GM06990 (cell line): ENCODE results near the gene SRGAP3.

Experiments
- DNase-seq: peaks from one replicate; pipeline ENCODE4 v3.0.0-alpha.2; 2011; ENCODE audit not compliant: insufficient read length; ENCODE audit errors: extremely low read depth
- H3K27me3 ChIP-seq: replicated peaks from 2 replicates; pipeline ENCODE4 v1.6.0; 2011; ENCODE audit warnings: low read length; ENCODE audit not compliant: control insufficient read depth, insufficient read depth
- H3K36me3 ChIP-seq: 2 replicates; pipeline ENCODE4 v1.5.1; 2011; ENCODE audit warnings: low read length; ENCODE audit not compliant: control insufficient read depth, insufficient read depth
- H3K4me3 ChIP-seq: replicated peaks from 2 replicates; pipeline ENCODE4 v1.5.1; 2011; ENCODE audit warnings: low read depth, mild to moderate bottlenecking, control low read depth, low read length
- CTCF ChIP-seq: IDR thresholded peaks from 2 replicates; pipeline ENCODE4 v1.5.1; 2011; ENCODE audit warnings: low read length, control low read depth, mild to moderate bottlenecking, inconsistent platforms; ENCODE audit not compliant: insufficient read depth, poor library complexity, severe bottlenecking

The SRGAP3 gene

GRCh38 chr3:9163289-9163688, 86.2 kb downstream of the SRGAP3 start:
- Histone ChIP-seq H3K36me3 (no peaks in the 10 kb centered on the region), H3K4me3 (no peak overlapping the region), H3K27me3 (no peaks in the 10 kb centered on the region)
- no peak for DNase-seq
- TF ChIP-seq CTCF = no peak

- TF ChIP-seq CTCF = no peak
- no peak for DNase-seq
- Histone ChIP-seq H3K27me3 (no peaks in the 10 kb centered on the region), H3K4me3 (no peak overlapping the region), H3K36me3 (no peaks in the 10 kb centered on the region)
Measured at GRCh38 chr3:9161811-9162210, 87.6 kb downstream of the SRGAP3 start.

- TF ChIP-seq CTCF = no peak
- no peak overlapping the region for H3K4me3 ChIP-seq
- H3K27me3 ChIP-seq = no peaks in the 10 kb centered on the region
- no peaks in the 10 kb centered on the region for H3K36me3 ChIP-seq
- DNase-seq = no peak
Measured at GRCh38 chr3:9161298-9161697, 88.1 kb downstream of the SRGAP3 start.

GRCh38 chr3:9158865-9159630, 90.4 kb downstream of the SRGAP3 start:
- no peak for DNase-seq
- Histone ChIP-seq H3K4me3 (no peak overlapping the region), H3K36me3 (no peaks in the 10 kb centered on the region), H3K27me3 (no peaks in the 10 kb centered on the region)
- TF ChIP-seq CTCF = no peak

- Histone ChIP-seq H3K4me3 (no peak overlapping the region), H3K27me3 (no peaks in the 10 kb centered on the region), H3K36me3 (no peaks in the 10 kb centered on the region)
- no peak for TF ChIP-seq CTCF
- DNase-seq = no peak
Measured at GRCh38 chr3:9157651-9158362, 91.6 kb downstream of the SRGAP3 start.

- TF ChIP-seq CTCF = no peak
- DNase-seq = no peak
- Histone ChIP-seq H3K36me3 (no peaks in the 10 kb centered on the region), H3K4me3 (no peak overlapping the region), H3K27me3 (no peaks in the 10 kb centered on the region)
Measured at GRCh38 chr3:9156604-9157003, 92.8 kb downstream of the SRGAP3 start.
